ENCODE measurements around the gene PIM2. TPM values are rescaled to one million over a fixed set of nuclear protein-coding genes. Genes with fewer than 3 reads are reported as not detected.
A peak's percentile ranks its signal among the peaks of the same experiment; 100 is the strongest.

PIM2 gene
- total RNA-seq, 1 experiment from 2014 or later = 8.0 TPM

- DNase-seq = no peak
- Histone ChIP-seq H3K4me3 (no peak overlapping the region), H3K9me3 (replicated peaks) (no peaks in the 10 kb centered on the region), H3K27ac (no peak overlapping the region), H3K36me3 (no peaks in the 10 kb centered on the region), H3K4me1 (peaks cover 3% of the 10 kb centered on the region; the same call in 1 of the 2 replicates), H3K27me3 (no peaks in the 10 kb centered on the region)
Observed at GRCh38 chrX:48919947-48920717, 1.3 kb upstream of the PIM2 start.

- H3K36me3 ChIP-seq = no peaks in the 10 kb centered on the region
- no peak for DNase-seq
- H3K27me3 ChIP-seq = no peaks in the 10 kb centered on the region
- H3K9me3 ChIP-seq (replicated peaks) = no peaks in the 10 kb centered on the region
- no peak overlapping the region for H3K27ac ChIP-seq
- peaks cover 3% of the 10 kb centered on the region; the same call in 1 of the 2 replicates for H3K4me1 ChIP-seq
- peak overlapping the region; percentile 67 for H3K4me3 ChIP-seq
Observed at GRCh38 chrX:48919360-48919841, 577 bp upstream of the PIM2 start.

- H3K27ac ChIP-seq = no peak overlapping the region
- H3K36me3 ChIP-seq = no peaks in the 10 kb centered on the region
Observed at GRCh38 chrX:48918301-48918642, 552 bp downstream of the PIM2 start.

GRCh38 chrX:48917139-48918001, 1.5 kb downstream of the PIM2 start:
- H3K4me3 ChIP-seq = no peak overlapping the region
- DNase-seq = peak; percentile 79 to 86

More at GRCh38 chrX:48918301-48918642, 552 bp downstream of the PIM2 start:
- no peaks in the 10 kb centered on the region for H3K27me3 ChIP-seq
- H3K9me3 ChIP-seq (replicated peaks) = no peaks in the 10 kb centered on the region
- no peak for DNase-seq
- peaks cover 3% of the 10 kb centered on the region; the same call in 1 of the 2 replicates for H3K4me1 ChIP-seq
- peak overlapping the region; percentile 67 for H3K4me3 ChIP-seq

GRCh38 chrX:48914593-48915493, 4.0 kb downstream of the PIM2 start:
- Histone ChIP-seq H3K36me3 (no peaks in the 10 kb centered on the region), H3K27ac (no peak overlapping the region), H3K4me3 (no peak overlapping the region), H3K4me1 (peaks cover 3% of the 10 kb centered on the region; the same call in 1 of the 2 replicates), H3K27me3 (no peaks in the 10 kb centered on the region), H3K9me3 (replicated peaks) (no peaks in the 10 kb centered on the region)
- DNase-seq = no peak

More at GRCh38 chrX:48917139-48918001, 1.5 kb downstream of the PIM2 start:
- Histone ChIP-seq H3K4me1 (peaks cover 3% of the 10 kb centered on the region; the same call in 1 of the 2 replicates), H3K36me3 (no peaks in the 10 kb centered on the region), H3K9me3 (replicated peaks) (no peaks in the 10 kb centered on the region), H3K27me3 (no peaks in the 10 kb centered on the region), H3K27ac (no peak overlapping the region)

GRCh38 chrX:48913605-48914366, 5.0 kb downstream of the PIM2 start:
- Histone ChIP-seq H3K4me1 (peaks cover 3% of the 10 kb centered on the region; the same call in 1 of the 2 replicates), H3K4me3 (no peak overlapping the region), H3K27me3 (no peaks in the 10 kb centered on the region), H3K9me3 (replicated peaks) (no peaks in the 10 kb centered on the region), H3K27ac (no peak overlapping the region), H3K36me3 (no peaks in the 10 kb centered on the region)
- no peak for DNase-seq

GRCh38 chrX:48911412-48912182, 7.2 kb downstream of the PIM2 start, which contains the start of gene SLC35A2:
TSS of gene SLC35A2 (minus strand) at chrX:48911646. CDS start at chrX:48911636, 10 bp downstream.
- DNase-seq = peak; percentile 47 to 59
- no peaks in the 10 kb centered on the region for H3K36me3 ChIP-seq
- H3K27ac ChIP-seq = peak within 1 kb of the TSS; percentile 10

GRCh38 chrX:48910926-48911411, 7.9 kb downstream of the PIM2 start:
- no peaks in the 10 kb centered on the region for H3K36me3 ChIP-seq
- H3K27ac ChIP-seq = peak overlapping the region; percentile 10
- H3K4me1 ChIP-seq = no peaks in the 10 kb centered on the region
- no peaks in the 10 kb centered on the region for H3K9me3 ChIP-seq (replicated peaks)
- no peaks in the 10 kb centered on the region for H3K27me3 ChIP-seq
- DNase-seq = no peak
- H3K4me3 ChIP-seq = peak overlapping the region; percentile 68

More at GRCh38 chrX:48911412-48912182, 7.2 kb downstream of the PIM2 start, which contains the start of gene SLC35A2:
- Histone ChIP-seq H3K27me3 (no peaks in the 10 kb centered on the region), H3K4me1 (no peaks in the 10 kb centered on the region), H3K9me3 (replicated peaks) (no peaks in the 10 kb centered on the region), H3K4me3 (peak within 1 kb of the TSS; percentile 68)

GRCh38 chrX:48909703-48910294, 9.0 kb downstream of the PIM2 start:
- no peak overlapping the region for H3K4me3 ChIP-seq
- H3K36me3 ChIP-seq = no peaks in the 10 kb centered on the region
- no peaks in the 10 kb centered on the region for H3K4me1 ChIP-seq
- no peak for DNase-seq
- no peaks in the 10 kb centered on the region for H3K9me3 ChIP-seq (replicated peaks)
- no peak overlapping the region for H3K27ac ChIP-seq
- no peaks in the 10 kb centered on the region for H3K27me3 ChIP-seq

GRCh38 chrX:48908600-48908999, 10.2 kb downstream of the PIM2 start:
- H3K4me3 ChIP-seq = no peak overlapping the region
- no peaks in the 10 kb centered on the region for H3K27me3 ChIP-seq
- no peaks in the 10 kb centered on the region for H3K9me3 ChIP-seq (replicated peaks)
- no peaks in the 10 kb centered on the region for H3K36me3 ChIP-seq
- no peaks in the 10 kb centered on the region for H3K4me1 ChIP-seq
- DNase-seq = no peak
- H3K27ac ChIP-seq = no peak overlapping the region

- Histone ChIP-seq H3K27me3 (no peaks in the 10 kb centered on the region), H3K4me1 (no peaks in the 10 kb centered on the region), H3K9me3 (replicated peaks) (no peaks in the 10 kb centered on the region), H3K27ac (no peak overlapping the region), H3K36me3 (no peaks in the 10 kb centered on the region), H3K4me3 (no peak overlapping the region)
- DNase-seq = no peak
Observed at GRCh38 chrX:48905090-48905790, 13.6 kb downstream of the PIM2 start.

GRCh38 chrX:48904626-48905025, 14.2 kb downstream of the PIM2 start:
- Histone ChIP-seq H3K27me3 (no peaks in the 10 kb centered on the region), H3K36me3 (no peaks in the 10 kb centered on the region), H3K9me3 (replicated peaks) (no peaks in the 10 kb centered on the region), H3K4me1 (no peaks in the 10 kb centered on the region), H3K27ac (no peak overlapping the region), H3K4me3 (no peak overlapping the region)
- DNase-seq = no peak
